ENCODE data around the gene VAV3. TPM values are rescaled to one million over a fixed set of nuclear protein-coding genes. Genes with fewer than 3 reads are reported as not detected.

VAV3 gene
- total and polyA plus RNA-seq, 10 of the 15 experiments (the other 5 are each of a cell fraction or from before 2014, with no cell fraction given): 0.84 to 5.5 (median 3.4) TPM

- no peak for TF ChIP-seq CUX1 (IDR thresholded peaks at IDR 0.05; ENCODE audit: insufficient replicate concordance, low read depth, low read length)
- TF ChIP-seq BRCA1 (IDR thresholded peaks at IDR 0.05; ENCODE audit: low read depth, low read length): no peak
- no peak for TF ChIP-seq GATAD2B (conservative IDR thresholded peaks at IDR 0.05; ENCODE audit: low read depth)
- no peak for TF ChIP-seq CEBPB (IDR thresholded peaks at IDR 0.05; ENCODE audit: borderline replicate concordance in 1 of 2, low read depth in 2 of 2, low read length in 2 of 2)
- no peak for TF ChIP-seq CBX3 (IDR thresholded peaks at IDR 0.05; ENCODE audit: borderline replicate concordance, low read depth)
These were observed 50.7 kb downstream of the VAV3 start (continued) for GRCh38 chr1:107914119-107914765.

- H3K27me3 ChIP-seq (replicated peaks in 1 of 2; ENCODE audit: control insufficient read depth in 2 of 2, insufficient read depth in 2 of 2, low read length in 1 of 2): no peaks in the 10 kb centered on the region; a peak in 1 of 4 replicates
- CTCF ChIA-PET: no interaction called here
- DNase-seq (ENCODE audit: low read depth, low spot score): no peak
- H3K9ac ChIP-seq (ENCODE audit: control insufficient read depth, insufficient read depth, low read length): no peak overlapping the region
- BruUV-seq (replicated peaks): no TSS peak
- SMC1A ChIA-PET (ENCODE audit: uncharacterized antibody, unreplicated experiment): interaction anchor here (0.7 to 1.5 kb wide), 3 partner anchors 10 to 34 kb away, joined by 3 to 4 read pairs (median 3); no protein-coding TSS in a partner anchor
- POLR2A ChIA-PET: interaction anchor here (1.0 kb wide), 1 partner anchor 19 kb away, joined by 3 read pairs; no protein-coding TSS in a partner anchor
- H3K4me1 ChIP-seq (ENCODE audit: control insufficient read depth, insufficient read depth, low read length): no peaks in the 10 kb centered on the region
- no peak overlapping the region for H2AFZ ChIP-seq (ENCODE audit: control insufficient read depth, low read depth, low read length)
- no peak for FAIRE-seq
- no peaks in the 10 kb centered on the region for H3K79me2 ChIP-seq (ENCODE audit: control insufficient read depth, insufficient read depth, low read length)
- intact Hi-C loops (cut with micrococcal nuclease; ENCODE audit: unreplicated experiment) (no loop called here), in situ Hi-C loops (cut with MboI) (no loop called here)
- H3K9me3 ChIP-seq (replicated peaks; ENCODE audit: control insufficient read depth, insufficient read depth, low read length): no peaks in the 10 kb centered on the region
- no peak overlapping the region for H3K4me3 ChIP-seq
- WGBS (ENCODE audit: insufficient coverage, insufficient replicate concordance, low lambda C conversion rate, missing lambda C conversion rate): 0% methylated on average over 1 of the region's 1 CpG
- no peak for ATAC-seq
- H3K36me3 ChIP-seq (ENCODE audit: control insufficient read depth in 2 of 2, insufficient read depth in 2 of 2, low read length in 1 of 2): no peaks in the 10 kb centered on the region
- no peak overlapping the region for H3K4me2 ChIP-seq (ENCODE audit: control insufficient read depth, insufficient read depth)
- H4K20me1 ChIP-seq (ENCODE audit: control insufficient read depth, insufficient read depth): no peaks in the 10 kb centered on the region
- no peak overlapping the region for H3K27ac ChIP-seq (ENCODE audit: control insufficient read depth, insufficient read depth)
- RAD21 ChIA-PET (ENCODE audit: unreplicated experiment): no interaction called here
- TF ChIP-seq RELB (IDR thresholded peaks at IDR 0.05; ENCODE audit: low read depth): no peak
- TF ChIP-seq ATF3 (IDR thresholded peaks at IDR 0.05; ENCODE audit: borderline replicate concordance, extremely low read depth, low read depth, low read length): no peak
- TF ChIP-seq PBX3 (IDR thresholded peaks at IDR 0.05; ENCODE audit: insufficient replicate concordance, low read depth, low read length): no peak
- no peak for TF ChIP-seq SIN3A (IDR thresholded peaks at IDR 0.05; ENCODE audit: low read depth, low read length)
- TF ChIP-seq FOS (IDR thresholded peaks at IDR 0.05; ENCODE audit: borderline replicate concordance, extremely low read depth, insufficient read length): no peak
- no peak for TF ChIP-seq DPF2 (IDR thresholded peaks at IDR 0.05)
- no peak for TF ChIP-seq POU2F2 (IDR thresholded peaks at IDR 0.05; ENCODE audit: borderline replicate concordance, low read depth, low read length)
- no peak for TF ChIP-seq NR2C2 (IDR thresholded peaks at IDR 0.05; ENCODE audit: borderline replicate concordance, control insufficient read depth, insufficient read length, low read depth)
These were observed 52.3 kb downstream of the VAV3 start for GRCh38 chr1:107912656-107913055.

Measured in GM12878 (cell line).